Smooth muscle cell of the brain vasculature (primary cell): ENCODE data around the gene TLX1.

Source experiments
- DNase-seq: peaks from one replicate; pipeline ENCODE4 v3.0.0-alpha.2; 2012; ENCODE audit warnings: low read depth, low spot score

The TLX1 gene

DNA sequence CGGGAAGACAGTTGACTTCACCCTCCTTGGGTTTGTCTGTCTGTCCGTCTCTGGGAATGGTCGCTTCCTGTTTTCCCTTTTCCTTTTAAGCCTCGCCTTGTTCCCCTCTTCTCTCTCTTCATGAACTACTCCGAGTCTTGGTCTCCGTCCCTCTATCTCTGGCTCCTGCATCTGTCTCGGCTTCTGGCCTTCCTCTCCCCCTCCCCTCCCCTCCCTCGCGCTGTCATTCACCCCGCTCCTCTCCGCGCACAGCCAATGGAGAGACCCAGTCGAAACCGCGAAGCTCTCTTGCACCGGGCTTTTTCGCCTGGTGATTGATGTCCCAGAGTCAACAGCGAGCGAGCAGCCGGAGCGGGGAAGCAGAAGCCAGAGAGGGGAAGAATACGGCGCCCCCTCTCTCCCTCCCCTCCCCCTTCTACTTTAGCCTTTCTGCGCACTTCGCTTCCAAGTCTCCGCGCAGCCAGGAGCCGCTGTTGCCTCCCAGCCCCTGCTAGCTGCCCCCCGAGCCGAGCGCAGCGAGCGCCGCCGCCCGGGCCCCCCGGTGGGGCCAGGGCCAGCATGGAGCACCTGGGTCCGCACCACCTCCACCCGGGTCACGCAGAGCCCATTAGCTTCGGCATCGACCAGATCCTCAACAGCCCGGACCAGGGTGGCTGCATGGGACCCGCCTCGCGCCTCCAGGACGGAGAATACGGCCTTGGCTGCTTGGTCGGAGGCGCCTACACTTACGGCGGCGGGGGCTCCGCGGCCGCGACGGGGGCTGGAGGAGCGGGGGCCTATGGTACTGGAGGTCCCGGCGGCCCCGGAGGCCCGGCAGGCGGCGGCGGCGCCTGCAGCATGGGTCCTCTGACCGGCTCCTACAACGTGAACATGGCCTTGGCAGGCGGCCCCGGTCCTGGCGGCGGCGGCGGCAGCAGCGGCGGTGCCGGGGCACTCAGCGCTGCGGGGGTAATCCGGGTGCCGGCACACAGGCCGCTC lies at the start of gene TLX1:
Gene TLX1 (plus strand): TSS at position 317 of the 978 bp plus-strand sequence. CDS start 242 bp downstream, at position 559.
- no peak for DNase-seq

DNA sequence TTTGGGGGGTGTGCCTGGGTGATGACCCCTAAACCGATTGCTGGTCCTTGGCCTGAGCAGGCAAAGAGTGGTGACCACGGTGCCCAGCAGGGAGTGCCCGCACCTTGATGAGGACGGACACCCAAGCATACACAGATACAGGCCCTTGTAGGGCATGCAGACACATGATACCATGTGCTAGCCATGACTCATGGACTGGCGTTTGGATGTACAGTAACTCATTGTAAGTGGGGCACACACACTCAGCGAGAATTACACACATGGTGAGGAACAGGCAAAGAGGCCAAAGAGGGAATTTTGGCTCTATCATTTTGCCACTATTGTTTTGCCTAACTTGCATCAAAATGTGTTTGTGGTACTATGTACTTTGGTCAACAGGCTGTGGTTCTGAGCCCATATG lies 45.3 kb upstream of the TLX1 start:
- DNase-seq = no peak

DNA sequence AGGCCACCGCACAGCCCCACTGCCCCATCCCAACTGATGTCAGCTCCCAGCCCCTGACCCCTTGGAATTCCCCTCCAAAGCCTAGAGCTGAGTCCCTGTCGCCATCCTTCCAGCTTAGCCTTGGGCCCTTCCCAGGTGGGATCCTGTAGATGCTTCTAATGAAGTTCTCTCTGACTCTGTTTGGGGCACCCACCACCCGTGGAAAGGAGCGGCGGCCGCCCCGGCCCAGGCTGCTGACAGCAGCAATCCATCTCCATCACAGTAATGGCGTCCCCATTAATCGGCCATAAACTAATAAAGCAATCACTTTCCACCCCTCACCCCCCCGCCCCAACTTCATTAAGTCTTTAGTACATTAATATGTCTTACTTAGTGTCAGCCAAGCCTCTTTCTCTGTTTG lies 43.7 kb upstream of the TLX1 start:
- DNase-seq = no peak

DNA sequence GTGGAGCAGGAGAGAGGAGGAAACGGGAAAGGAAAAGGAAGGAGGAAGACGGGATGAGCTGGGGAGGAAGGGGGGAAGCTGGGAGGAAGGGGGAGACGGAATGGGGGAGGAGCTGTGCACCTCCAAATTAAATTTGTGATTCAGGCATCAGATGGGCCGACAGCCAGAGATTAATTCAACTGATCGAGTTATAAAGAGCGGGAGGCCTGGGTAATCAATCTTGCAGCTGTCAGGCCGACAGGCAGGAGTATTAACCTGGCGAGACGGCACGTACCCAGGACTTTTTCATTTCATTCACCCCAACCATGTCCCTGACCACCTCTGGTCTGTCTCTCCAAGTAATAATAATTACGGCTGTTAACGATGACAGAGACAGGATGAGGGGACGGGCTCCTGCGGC lies 43.1 kb upstream of the TLX1 start:
- DNase-seq = no peak

- no peak for DNase-seq
Measured at GRCh38 chr10:101089520-101090299, 41.4 kb upstream of the TLX1 start.

- DNase-seq = no peak
Measured at GRCh38 chr10:101090597-101090996, 40.5 kb upstream of the TLX1 start.

- no peak for DNase-seq
Measured at GRCh38 chr10:101091546-101092290, 39.4 kb upstream of the TLX1 start.

DNA sequence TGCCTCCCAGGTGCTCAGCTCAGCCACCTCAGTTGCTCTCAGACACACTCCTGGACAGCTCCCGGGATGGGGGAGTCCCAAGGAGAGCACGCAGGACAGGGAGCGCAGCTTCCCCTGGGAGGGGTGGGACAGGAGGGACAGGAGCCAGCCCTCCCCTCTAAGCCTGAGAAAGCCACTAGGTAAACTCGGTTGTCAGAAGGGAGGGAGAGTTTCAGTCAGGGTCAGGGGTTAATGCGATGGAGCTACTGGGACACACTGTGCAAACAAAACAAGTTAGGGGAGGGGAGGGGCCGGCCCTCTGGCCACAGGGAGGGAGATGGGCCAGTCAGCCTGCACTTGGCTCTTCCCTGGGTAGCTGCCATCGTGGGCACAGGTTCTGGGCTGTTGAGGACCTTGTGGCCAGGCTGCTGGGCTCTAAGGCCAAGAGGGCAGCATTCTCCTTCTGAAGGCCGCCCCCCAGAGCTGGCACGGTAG lies 38.2 kb upstream of the TLX1 start:
- no peak for DNase-seq

DNA sequence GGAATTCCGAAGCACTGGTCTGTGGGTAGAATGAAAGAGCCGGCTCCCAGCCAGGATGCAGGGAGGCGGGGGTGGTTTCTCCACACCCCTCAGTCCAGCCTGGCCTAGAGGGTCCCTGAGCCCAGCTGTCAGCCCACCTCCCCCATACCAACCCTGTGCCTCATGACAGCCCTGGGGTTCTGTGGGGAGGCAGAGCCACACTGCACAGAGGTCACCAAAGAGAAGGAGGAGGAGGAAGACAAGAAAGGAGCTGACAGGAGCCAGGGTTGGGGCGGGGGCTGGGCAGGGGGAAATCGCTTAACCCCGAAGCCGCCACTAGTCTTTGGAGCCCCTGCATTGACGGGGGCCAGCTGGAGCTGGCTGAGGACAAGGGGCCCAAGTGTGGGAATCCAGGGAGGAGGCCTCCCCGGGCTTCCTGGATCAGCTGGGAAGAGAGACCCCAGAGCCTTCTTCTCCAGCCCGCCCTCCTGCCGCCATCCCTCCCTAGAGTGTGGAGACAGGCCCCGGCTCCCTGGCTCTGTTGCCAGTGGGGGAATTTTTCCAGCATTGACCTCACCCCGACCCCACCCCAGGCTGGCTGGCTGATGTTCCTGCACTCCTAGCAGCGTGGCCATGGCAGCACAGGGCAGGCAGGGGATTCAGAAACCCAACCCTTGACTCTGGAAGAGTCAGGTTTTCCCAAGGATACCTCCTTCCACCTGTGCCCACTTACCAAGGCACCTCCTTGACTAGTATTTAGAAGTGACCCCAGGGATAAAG lies 36.8 kb upstream of the TLX1 start:
- DNase-seq = no peak

DNA sequence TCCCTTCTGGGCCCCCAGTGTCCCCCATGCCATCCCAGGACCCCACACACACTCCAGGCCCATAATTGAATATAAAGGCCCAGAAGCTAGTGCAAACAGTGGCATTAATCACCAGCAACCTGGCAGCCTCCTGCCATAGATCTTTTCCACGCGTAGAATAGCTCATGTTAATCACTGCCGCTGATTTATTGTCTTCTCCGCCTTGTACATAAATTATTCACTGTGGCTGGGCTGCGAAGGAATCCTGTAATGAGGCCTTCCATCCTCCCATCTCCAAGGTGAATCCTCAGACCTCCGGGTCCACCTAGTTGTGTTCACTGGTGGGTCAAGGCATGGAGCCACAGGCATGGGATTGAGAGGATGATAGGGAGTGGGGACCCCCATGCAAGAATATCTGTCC lies 36.1 kb upstream of the TLX1 start:
- DNase-seq = no peak

GRCh38 chr10:101095550-101096213 lies 35.4 kb upstream of the TLX1 start:
- peak; percentile 13 for DNase-seq

GRCh38 chr10:101096378-101096777 lies 34.7 kb upstream of the TLX1 start:
- DNase-seq = no peak

DNA sequence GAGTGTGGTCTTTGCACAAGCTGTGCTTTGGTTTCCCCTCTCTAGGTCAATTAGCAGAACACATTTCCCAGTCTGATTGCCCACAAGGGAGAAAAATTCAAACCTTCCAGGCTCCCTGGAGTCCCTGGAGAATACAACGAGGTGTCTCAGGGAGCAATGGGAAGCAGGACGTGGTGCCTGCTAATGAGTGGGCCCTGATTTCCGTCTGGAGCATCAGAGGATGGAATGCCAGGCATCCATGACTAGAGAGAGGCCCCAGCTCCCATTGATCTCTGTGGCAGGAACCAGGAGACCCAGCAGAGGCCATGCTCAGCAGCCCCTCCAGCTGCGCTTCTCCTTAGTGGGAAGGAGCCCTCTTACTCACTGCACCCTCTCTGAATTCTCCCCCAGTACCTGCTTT lies 33.2 kb upstream of the TLX1 start:
- DNase-seq = no peak

DNA sequence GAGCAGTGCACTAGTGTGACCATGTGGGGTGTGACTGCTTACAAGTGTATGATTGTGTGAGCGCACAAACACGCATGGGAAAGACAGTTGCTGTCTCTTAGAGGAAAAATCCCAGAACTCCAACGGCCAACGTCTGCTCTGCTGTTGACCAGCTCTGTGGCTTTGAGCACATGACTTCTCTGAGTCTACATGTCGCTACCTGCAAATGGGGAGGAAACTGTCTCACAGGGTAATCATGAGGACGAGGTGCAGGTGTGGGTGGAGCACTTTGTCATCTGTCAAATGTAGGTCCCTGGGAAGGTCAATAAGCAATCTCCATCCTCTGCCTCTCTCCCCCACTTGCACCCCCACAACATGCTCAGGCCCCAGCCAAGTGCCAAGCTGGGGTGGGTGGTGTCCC lies 31.2 kb upstream of the TLX1 start:
- DNase-seq = no peak

DNA sequence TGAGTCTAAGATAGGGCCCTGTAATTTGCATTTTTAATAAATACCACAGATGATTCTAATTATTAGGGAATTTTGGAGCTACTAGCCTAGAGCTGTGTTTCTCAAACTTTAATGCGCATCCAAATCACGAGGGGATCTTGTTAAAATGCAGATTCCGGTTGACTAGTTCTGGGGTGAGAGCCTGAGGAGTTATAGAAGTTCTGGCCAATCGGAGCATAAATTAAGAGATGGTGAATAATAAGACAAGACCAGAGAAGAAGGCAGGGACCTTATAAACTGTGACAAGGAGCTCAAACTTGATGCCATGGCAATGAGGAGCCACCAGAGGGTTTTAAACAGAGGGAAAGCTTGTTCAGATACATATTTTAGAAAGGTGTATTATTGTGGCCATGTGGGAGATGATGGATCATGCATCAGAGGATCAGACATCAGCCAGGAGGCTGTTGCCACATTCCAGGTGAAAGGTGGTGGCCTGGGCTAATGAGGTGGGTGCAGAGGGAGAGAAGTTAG lies 29.7 kb upstream of the TLX1 start:
- no peak for DNase-seq

GRCh38 chr10:101103430-101103829 lies 27.7 kb upstream of the TLX1 start:
- no peak for DNase-seq

DNA sequence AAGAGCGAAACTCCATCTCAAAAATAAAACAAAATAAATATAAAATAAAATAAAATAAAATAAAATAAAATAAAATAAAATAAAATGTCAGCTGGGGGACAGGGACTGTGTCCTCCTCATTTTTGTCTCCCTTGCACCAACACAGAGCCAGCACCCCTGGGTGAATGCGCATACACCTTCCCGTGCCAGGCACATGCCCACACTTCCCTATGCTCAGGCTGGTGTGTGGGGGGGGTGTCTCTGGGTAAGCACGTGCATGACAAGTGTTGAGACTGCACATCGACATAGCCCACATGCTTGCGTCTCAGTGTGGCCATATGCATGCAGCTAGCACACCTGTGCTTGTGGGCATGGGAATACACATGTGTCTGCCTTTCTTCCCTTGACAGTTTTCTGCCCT lies 24.7 kb upstream of the TLX1 start:
- DNase-seq = no peak

DNA sequence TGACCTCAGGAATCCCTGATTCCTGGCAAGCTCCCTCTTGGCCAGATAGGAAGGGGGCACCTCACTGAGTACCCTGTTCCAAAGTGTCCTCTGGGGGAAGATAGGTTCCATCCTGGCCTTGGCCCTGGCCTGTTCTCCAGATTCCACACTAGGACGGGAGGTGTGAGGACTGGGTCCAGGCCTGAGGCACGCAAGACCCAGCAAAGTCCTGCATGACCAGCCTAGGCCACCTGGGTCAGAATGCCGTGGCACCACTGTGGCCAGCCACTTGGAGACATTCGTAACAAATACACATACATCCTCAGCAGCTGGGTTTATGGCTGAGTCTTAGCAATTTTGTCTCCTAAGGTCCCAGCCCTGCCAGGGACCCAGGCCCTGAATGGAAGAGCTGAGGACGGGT lies 23.3 kb upstream of the TLX1 start:
- no peak for DNase-seq

DNA sequence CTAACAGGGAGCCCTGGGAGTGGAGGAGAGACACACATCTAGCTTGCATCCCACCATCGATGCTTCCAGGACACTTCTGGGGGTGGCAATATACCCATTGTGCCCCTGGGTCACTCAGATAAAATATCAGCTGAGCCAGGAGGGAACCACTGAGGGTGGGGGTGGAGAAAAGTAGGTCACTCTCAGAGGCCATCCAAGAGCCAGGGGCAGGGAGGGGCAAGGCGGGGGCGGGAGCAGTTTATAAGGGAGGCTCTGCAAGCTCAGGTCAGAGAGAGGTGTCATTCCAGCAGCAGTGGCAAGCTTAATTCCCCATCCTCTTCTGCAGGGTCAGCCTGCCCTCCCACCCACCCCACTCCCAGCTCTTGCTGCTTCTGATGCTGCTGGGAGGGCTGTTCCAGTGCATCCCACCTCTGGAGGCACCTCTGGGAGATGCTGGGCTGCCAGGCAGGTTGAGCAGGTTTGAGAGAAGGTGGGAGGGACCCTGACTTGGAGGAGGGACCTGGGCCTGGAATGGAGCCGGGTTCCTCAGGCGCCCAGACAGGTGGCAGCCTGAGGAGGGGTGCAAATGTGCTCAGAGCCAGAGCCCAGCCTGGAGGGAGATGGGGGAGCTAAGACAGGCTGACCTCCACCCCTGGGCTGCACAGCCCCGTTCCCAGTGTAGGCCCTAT lies 20.1 kb upstream of the TLX1 start:
- no peak for DNase-seq

- DNase-seq = no peak
Measured at GRCh38 chr10:101111547-101111946, 19.6 kb upstream of the TLX1 start.
